ENCODE results near the gene RBM28. TPM values are rescaled to one million over a fixed set of nuclear protein-coding genes. Genes with fewer than 3 reads are reported as not detected.

The RBM28 gene
- total RNA-seq, 1 experiment from 2014 or later = 63.8 TPM

DNA sequence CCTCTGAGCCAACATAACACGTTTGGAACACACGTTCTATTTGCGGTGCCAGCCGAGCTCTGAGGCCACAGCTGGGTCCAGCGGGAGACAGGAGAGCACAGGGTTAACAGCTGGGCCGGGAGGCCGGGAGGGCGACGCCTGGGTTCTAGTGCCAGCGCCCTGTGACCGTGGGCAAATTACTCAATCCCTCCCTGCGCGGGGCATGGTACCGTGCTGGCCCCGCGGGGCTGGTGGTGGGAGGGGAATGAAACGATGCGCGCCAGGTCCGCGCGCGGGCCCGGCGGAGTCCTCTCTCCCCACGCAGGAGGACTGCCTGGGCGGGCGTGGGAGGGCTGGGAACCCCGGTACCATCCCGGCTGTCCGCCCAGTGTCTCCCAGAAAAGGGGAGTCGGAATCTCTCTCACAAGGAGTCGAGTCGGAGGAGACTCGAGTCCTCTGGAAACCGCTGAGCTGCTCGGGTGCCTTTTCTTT is 72.2 kb downstream of the RBM28 start:
- BruUV-seq (replicated peaks) = no TSS peak
- Mint-ChIP-seq H3K27ac (ENCODE audit: low read depth, unreplicated experiment) (no peak overlapping the region), H3K36me3 (ENCODE audit: insufficient read depth, unreplicated experiment) (peaks cover 6% of the 10 kb centered on the region), H3K9me3 (ENCODE audit: unreplicated experiment) (no peaks in the 10 kb centered on the region), H3K27me3 (ENCODE audit: insufficient read depth, unreplicated experiment) (no peaks in the 10 kb centered on the region), H3K4me1 (ENCODE audit: insufficient read depth, unreplicated experiment) (peaks cover 14% of the 10 kb centered on the region), H3K4me3 (ENCODE audit: unreplicated experiment) (no peak overlapping the region)
- TF ChIP-seq, protein P1, sequence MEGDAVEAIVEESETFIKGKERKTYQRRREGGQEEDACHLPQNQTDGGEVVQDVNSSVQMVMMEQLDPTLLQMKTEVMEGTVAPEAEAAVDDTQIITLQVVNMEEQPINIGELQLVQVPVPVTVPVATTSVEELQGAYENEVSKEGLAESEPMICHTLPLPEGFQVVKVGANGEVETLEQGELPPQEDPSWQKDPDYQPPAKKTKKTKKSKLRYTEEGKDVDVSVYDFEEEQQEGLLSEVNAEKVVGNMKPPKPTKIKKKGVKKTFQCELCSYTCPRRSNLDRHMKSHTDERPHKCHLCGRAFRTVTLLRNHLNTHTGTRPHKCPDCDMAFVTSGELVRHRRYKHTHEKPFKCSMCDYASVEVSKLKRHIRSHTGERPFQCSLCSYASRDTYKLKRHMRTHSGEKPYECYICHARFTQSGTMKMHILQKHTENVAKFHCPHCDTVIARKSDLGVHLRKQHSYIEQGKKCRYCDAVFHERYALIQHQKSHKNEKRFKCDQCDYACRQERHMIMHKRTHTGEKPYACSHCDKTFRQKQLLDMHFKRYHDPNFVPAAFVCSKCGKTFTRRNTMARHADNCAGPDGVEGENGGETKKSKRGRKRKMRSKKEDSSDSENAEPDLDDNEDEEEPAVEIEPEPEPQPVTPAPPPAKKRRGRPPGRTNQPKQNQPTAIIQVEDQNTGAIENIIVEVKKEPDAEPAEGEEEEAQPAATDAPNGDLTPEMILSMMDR (IDR thresholded peaks at IDR 0.05; ENCODE audit: unreplicated experiment) = no peak
- no peak for DNase-seq (ENCODE audit: unreplicated experiment)
- CTCF ChIA-PET = no interaction called here
- POLR2A ChIA-PET = no interaction called here
- intact Hi-C loops (cut with micrococcal nuclease) = no loop called here

DNA sequence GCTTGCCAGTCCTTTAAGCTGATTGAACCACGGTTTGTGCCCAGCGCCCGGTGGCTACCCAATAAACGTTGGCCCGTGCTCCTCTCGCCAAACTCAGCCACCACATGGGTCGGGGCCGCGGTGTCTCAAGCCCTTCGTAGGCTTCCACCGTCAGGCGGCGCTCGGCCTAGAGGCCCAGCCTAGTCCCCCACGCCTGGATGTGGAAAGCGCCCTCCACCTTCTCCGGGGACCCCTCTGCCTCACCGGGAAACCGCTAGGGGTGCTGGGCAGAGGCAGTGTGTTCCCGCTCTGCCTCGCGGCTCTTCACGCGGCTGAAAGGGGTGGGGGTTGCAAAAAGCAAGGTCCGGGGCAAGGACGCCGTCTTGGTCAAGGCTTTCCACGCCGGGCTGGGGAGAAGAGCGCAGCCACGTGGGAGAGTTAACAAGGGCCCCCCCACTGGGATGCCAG is 72.9 kb downstream of the RBM28 start:
- no peak for DNase-seq (ENCODE audit: unreplicated experiment)
- ChIA-PET POLR2A (no interaction called here), CTCF (interaction anchor here (1.6 kb wide), 1 partner anchor 62 kb away, joined by 5 read pairs; no protein-coding TSS in a partner anchor)
- peaks cover 6% of the 10 kb centered on the region for H3K36me3 Mint-ChIP-seq (ENCODE audit: insufficient read depth, unreplicated experiment)
- no peaks in the 10 kb centered on the region for H3K27me3 Mint-ChIP-seq (ENCODE audit: insufficient read depth, unreplicated experiment)
- BruUV-seq (replicated peaks) = no TSS peak
- no peak overlapping the region for H3K27ac Mint-ChIP-seq (ENCODE audit: low read depth, unreplicated experiment)
- TF ChIP-seq, protein P1 (IDR thresholded peaks at IDR 0.05; ENCODE audit: unreplicated experiment) = no peak
- no peaks in the 10 kb centered on the region for H3K9me3 Mint-ChIP-seq (ENCODE audit: unreplicated experiment)
- intact Hi-C loops (cut with micrococcal nuclease) = no loop called here
- no peak overlapping the region for H3K4me3 Mint-ChIP-seq (ENCODE audit: unreplicated experiment)
- peaks cover 16% of the 10 kb centered on the region for H3K4me1 Mint-ChIP-seq (ENCODE audit: insufficient read depth, unreplicated experiment)

DNA sequence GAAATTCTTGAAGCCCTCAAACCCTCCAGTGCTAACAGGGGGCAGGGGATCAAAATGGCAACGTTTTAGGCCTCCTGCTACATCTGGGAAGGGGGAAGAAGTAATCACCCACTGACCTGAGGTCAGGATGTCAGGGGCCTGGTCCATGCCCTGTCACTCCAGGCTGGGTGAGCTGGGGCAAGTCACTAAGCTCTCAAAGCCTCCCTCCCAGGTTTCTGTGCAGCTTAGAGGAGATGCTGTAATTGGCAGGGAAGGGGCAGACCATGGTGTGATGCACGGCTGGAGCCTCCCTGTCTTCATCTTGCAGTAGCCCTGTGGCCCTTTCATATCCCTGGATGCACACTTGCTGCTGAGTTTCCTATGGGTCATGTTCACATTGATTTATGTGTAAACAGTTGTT is 75.5 kb downstream of the RBM28 start:
- peaks cover 9% of the 10 kb centered on the region for H3K36me3 Mint-ChIP-seq (ENCODE audit: insufficient read depth, unreplicated experiment)
- no peak overlapping the region for H3K27ac Mint-ChIP-seq (ENCODE audit: low read depth, unreplicated experiment)
- TF ChIP-seq, protein P1 (IDR thresholded peaks at IDR 0.05; ENCODE audit: unreplicated experiment) = no peak
- H3K27me3 Mint-ChIP-seq (ENCODE audit: insufficient read depth, unreplicated experiment) = no peaks in the 10 kb centered on the region
- no peak for DNase-seq (ENCODE audit: unreplicated experiment)
- no peaks in the 10 kb centered on the region for H3K9me3 Mint-ChIP-seq (ENCODE audit: unreplicated experiment)
- ChIA-PET POLR2A (no interaction called here), CTCF (interaction anchor here (0.6 kb wide), 1 partner anchor 559 kb away, joined by 3 read pairs; no protein-coding TSS in a partner anchor)
- H3K4me3 Mint-ChIP-seq (ENCODE audit: unreplicated experiment) = no peak overlapping the region
- peaks cover 16% of the 10 kb centered on the region for H3K4me1 Mint-ChIP-seq (ENCODE audit: insufficient read depth, unreplicated experiment)
- no TSS peak for BruUV-seq (replicated peaks)
- intact Hi-C loops (cut with micrococcal nuclease) = no loop called here

DNA sequence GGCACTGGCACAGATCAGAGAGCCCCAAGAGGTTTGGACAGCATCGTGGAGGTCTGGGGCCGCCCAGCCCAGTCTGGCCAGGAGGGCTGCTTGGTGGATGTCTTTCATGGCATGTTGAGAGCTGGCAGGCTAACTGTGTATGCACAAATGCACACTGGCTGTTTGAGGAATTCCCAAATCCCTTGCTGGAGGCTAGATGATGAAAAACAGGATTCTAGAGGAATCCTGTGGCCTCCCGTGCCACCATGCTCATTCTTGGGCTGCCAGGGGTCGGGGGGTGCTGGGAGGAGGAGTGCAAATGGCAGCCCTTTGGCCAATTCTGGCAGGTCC is 76.1 kb downstream of the RBM28 start:
- TF ChIP-seq, protein P1 (IDR thresholded peaks at IDR 0.05; ENCODE audit: unreplicated experiment) = no peak
- BruUV-seq (replicated peaks) = no TSS peak
- H3K4me1 Mint-ChIP-seq (ENCODE audit: insufficient read depth, unreplicated experiment) = peaks cover 16% of the 10 kb centered on the region
- H3K27me3 Mint-ChIP-seq (ENCODE audit: insufficient read depth, unreplicated experiment) = no peaks in the 10 kb centered on the region
- DNase-seq (ENCODE audit: unreplicated experiment) = no peak
- ChIA-PET CTCF (interaction anchor here (0.6 to 1.2 kb wide), 3 partner anchors 23 to 536 kb away, joined by 3 to 4 read pairs (median 3); no protein-coding TSS in a partner anchor), POLR2A (interaction anchor here (0.7 to 1.6 kb wide), 3 partner anchors 30 to 584 kb away, joined by 3 to 6 read pairs (median 4); no protein-coding TSS in a partner anchor)
- intact Hi-C loops (cut with micrococcal nuclease) = no loop called here
- H3K36me3 Mint-ChIP-seq (ENCODE audit: insufficient read depth, unreplicated experiment) = peaks cover 12% of the 10 kb centered on the region
- peak overlapping the region; percentile 93 for H3K27ac Mint-ChIP-seq (ENCODE audit: low read depth, unreplicated experiment)
- no peaks in the 10 kb centered on the region for H3K9me3 Mint-ChIP-seq (ENCODE audit: unreplicated experiment)
- peak overlapping the region; percentile 65 for H3K4me3 Mint-ChIP-seq (ENCODE audit: unreplicated experiment)

Measured in MCF 10A (cell line).